Liver (tissue), 9 donors: ENCODE measurements around the gene CCL24. TPM values are rescaled to one million over a fixed set of nuclear protein-coding genes. Genes with fewer than 3 reads are reported as not detected.

Source experiments
- DNase-seq: peaks from one replicate; pipeline ENCODE4 v3.0.0-alpha.2; 2017; ENCODE audit warnings: low spot score
- H3K27ac ChIP-seq, 2 donors: one replicate each; pipeline ENCODE4 v1.7.0; 2013; ENCODE audit warnings: inconsistent platforms in 2 of 2, low read length in 2 of 2, control low read depth in 1 of 2, low read depth in 1 of 2, mild to moderate bottlenecking in 1 of 2
- H3K27me3 ChIP-seq, 4 donors: one replicate each; pipeline versions ENCODE4 v1.6.1 to v1.7.0; 2013; ENCODE audit warnings: low read length in 3 of 4, inconsistent platforms in 1 of 4, mild to moderate bottlenecking in 1 of 4, moderate library complexity in 1 of 4; ENCODE audit not compliant: control insufficient read depth in 4 of 4, insufficient read depth in 4 of 4
- H3K36me3 ChIP-seq, 4 donors: one replicate each; pipeline versions ENCODE4 v1.6.1 to v1.7.0; 2013; ENCODE audit warnings: low read length in 3 of 4, mild to moderate bottlenecking in 3 of 4, low read depth in 1 of 4, moderate library complexity in 1 of 4; ENCODE audit not compliant: control insufficient read depth in 4 of 4, insufficient read depth in 3 of 4
- H3K4me1 ChIP-seq, 4 donors: one replicate each; pipeline versions ENCODE4 v1.6.1 to v1.7.0; 2013; ENCODE audit warnings: low read length in 3 of 4, mild to moderate bottlenecking in 3 of 4, moderate library complexity in 1 of 4; ENCODE audit not compliant: control insufficient read depth in 4 of 4, insufficient read depth in 4 of 4
- H3K4me3 ChIP-seq, 3 donors: one replicate each; pipeline versions ENCODE4 v1.6.1 to v1.7.0; 2013; ENCODE audit warnings: low read length in 3 of 3, control low read depth in 1 of 3, low read depth in 1 of 3, mild to moderate bottlenecking in 1 of 3
- H3K9ac ChIP-seq, 2 donors: one replicate each; pipeline ENCODE4 v1.7.0; 2013; ENCODE audit warnings: low read length in 2 of 2, mild to moderate bottlenecking in 2 of 2, moderate library complexity in 2 of 2, control low read depth in 1 of 2, low read depth in 1 of 2
- H3K9me3 ChIP-seq, 4 donors: one replicate each; pipeline versions ENCODE4 v1.6.1 to v1.7.0; 2013; ENCODE audit warnings: low read length in 3 of 4; ENCODE audit not compliant: control insufficient read depth in 4 of 4
- EGR1 ChIP-seq, 2 donors: IDR thresholded peaks; 2 replicates each; pipeline ENCODE4 v1.6.1; 2016 to 2018; ENCODE audit warnings: antibody characterized with exemption in 2 of 2, low read depth in 2 of 2
- FOXA1 ChIP-seq: IDR thresholded peaks from 2 replicates; pipeline ENCODE4 v1.6.1; 2016; ENCODE audit warnings: antibody characterized with exemption
- FOXA2 ChIP-seq: IDR thresholded peaks from 2 replicates; pipeline ENCODE4 v1.6.1; 2016; ENCODE audit warnings: antibody characterized with exemption
- GABPA ChIP-seq, 2 donors: IDR thresholded peaks in 1 of 2; conservative IDR thresholded peaks in 1 of 2; 2 replicates each; pipeline ENCODE4 v1.6.1; 2016; ENCODE audit warnings: antibody characterized with exemption in 2 of 2, mild to moderate bottlenecking in 1 of 2, moderate library complexity in 1 of 2
- HNF4A ChIP-seq, 2 donors: conservative IDR thresholded peaks; 2 replicates each; pipeline ENCODE4 v1.6.1; 2016; ENCODE audit warnings: antibody characterized with exemption in 2 of 2, mild to moderate bottlenecking in 2 of 2
- HNF4G ChIP-seq: IDR thresholded peaks from 2 replicates; pipeline ENCODE4 v1.6.1; 2016; ENCODE audit warnings: antibody characterized with exemption
- JUND ChIP-seq, 2 donors: IDR thresholded peaks; 2 replicates each; pipeline ENCODE4 v1.6.1; 2016; ENCODE audit warnings: antibody characterized with exemption in 2 of 2
- MAX ChIP-seq: IDR thresholded peaks from 2 replicates; pipeline ENCODE4 v1.6.1; 2016; ENCODE audit warnings: antibody characterized with exemption
- NR2F2 ChIP-seq: IDR thresholded peaks from 2 replicates; pipeline ENCODE4 v1.6.1; 2016; ENCODE audit warnings: antibody characterized with exemption
- RAD21 ChIP-seq, 2 donors: IDR thresholded peaks; 2 replicates each; pipeline ENCODE4 v1.6.1; 2016; ENCODE audit warnings: antibody characterized with exemption in 2 of 2, mild to moderate bottlenecking in 2 of 2
- RXRA ChIP-seq, 2 donors: IDR thresholded peaks; 2 replicates each; pipeline ENCODE4 v1.6.1; 2017 to 2018; ENCODE audit warnings: antibody characterized with exemption in 2 of 2, mild to moderate bottlenecking in 1 of 2
- SP1 ChIP-seq: IDR thresholded peaks from 2 replicates; pipeline ENCODE4 v1.6.1; 2018; ENCODE audit warnings: antibody characterized with exemption, mild to moderate bottlenecking
- TAF1 ChIP-seq: conservative IDR thresholded peaks from 2 replicates; pipeline ENCODE4 v1.6.1; 2016; ENCODE audit warnings: antibody characterized with exemption, mild to moderate bottlenecking
- YY1 ChIP-seq: IDR thresholded peaks from 2 replicates; pipeline ENCODE4 v1.6.1; 2016; ENCODE audit warnings: antibody characterized with exemption, mild to moderate bottlenecking
- WGBS: extraction: QIAGEN DNeasy Blood & Tissue Kit; methylation state at CpG from one replicate; pipeline ENCODE4 v1.1.7; 2013; 5-methylcytosine and 5-hydroxymethylcytosine counted together
- polyA plus RNA-seq, 2 donors: library from polyadenylated mRNA; stranded (reverse) in 1 of 2; unstranded in 1 of 2; fragments of 200-250 nt in 1 of 2; fragments of >200 nt in 1 of 2; fragmentation: Nextera tagmentation in 1 of 2; extraction: Ambion mirVana in 1 of 2; gene quantifications; one replicate each; pipeline versions ENCODE4 v1.2.1 to v1.2.3, GENCODE V29; 2013 to 2015
- total RNA-seq, 2 donors: library from RNA; depleted of rRNA; stranded (reverse); fragments of >200 nt; gene quantifications; one replicate each; pipeline ENCODE4 v1.2.3, GENCODE V29; 2014
- TF ChIP-seq, protein P1 (sequence below): fragments of 150-350 bp; IDR thresholded peaks from 2 replicates; pipeline ENCODE4 v1.5.1; 2017; ENCODE audit warnings: improper control_type of control experiment, low read depth, low read length; ENCODE audit not compliant: missing input control
- TF ChIP-seq, protein P2 (sequence below): IDR thresholded peaks from 2 replicates; pipeline ENCODE4 v1.6.1; 2016; ENCODE audit warnings: antibody characterized with exemption, mild to moderate bottlenecking
- TF ChIP-seq, protein P3 (sequence below): IDR thresholded peaks from 2 replicates; pipeline ENCODE4 v1.6.1; 2016; ENCODE audit warnings: antibody characterized with exemption
- TF ChIP-seq, protein P4 (sequence below): IDR thresholded peaks from 2 replicates; pipeline ENCODE4 v1.6.1; 2016; ENCODE audit warnings: antibody characterized with exemption
- donor health status: healthy.
- donor health status: healthy.
- donor health status: healthy.
- donor health status: healthy.
- donor health status: healthy.

CCL24 gene, protein sequence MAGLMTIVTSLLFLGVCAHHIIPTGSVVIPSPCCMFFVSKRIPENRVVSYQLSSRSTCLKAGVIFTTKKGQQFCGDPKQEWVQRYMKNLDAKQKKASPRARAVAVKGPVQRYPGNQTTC
- total RNA-seq (1 to 10 TPM in 1 of 2 donors, under 1 TPM in 1; 0.47 to 2.1 TPM), polyA plus RNA-seq (1 to 10 TPM in 1 of 2 donors, not detected in 1; 1.6 TPM)

DNA sequence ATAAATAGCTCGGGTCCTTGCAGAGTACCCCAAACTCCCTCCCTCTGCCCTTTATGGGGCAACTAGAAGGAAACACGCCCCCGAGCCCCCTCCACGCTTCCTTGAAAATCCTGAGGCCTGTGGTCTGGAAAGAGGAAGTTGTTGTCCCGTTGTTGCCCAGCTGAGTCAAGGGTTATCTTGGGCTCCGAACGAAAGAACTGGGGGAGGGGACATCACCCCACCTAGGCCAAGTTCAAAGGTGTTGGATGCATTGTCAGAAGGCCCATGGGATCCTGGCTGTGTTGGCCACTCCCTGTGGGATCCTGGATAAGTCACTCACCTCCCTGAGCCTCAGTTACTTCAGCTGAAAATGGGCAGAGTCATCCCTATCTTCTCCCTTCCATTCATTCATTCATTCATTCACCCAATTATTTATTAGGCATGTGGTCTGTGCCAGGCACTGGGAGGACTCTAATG lies at the start of gene CCL24:
TSS of gene CCL24 (minus strand) at position 26 of the 456 bp plus-strand sequence. CDS start 91 bp downstream, outside the sequence.
- Histone ChIP-seq H3K9ac (no peak within 1 kb of the TSS), H3K9me3 (no peaks in the 10 kb centered on the region), H3K27ac (no peak within 1 kb of the TSS), H3K4me3 (no peak within 1 kb of the TSS), H3K4me1 (no peaks in the 10 kb centered on the region), H3K27me3 (no peaks in the 10 kb centered on the region), H3K36me3 (no peaks in the 10 kb centered on the region)
- 56% methylated on average over 7 of the region's 7 CpGs for WGBS
- no peak for TF ChIP-seq YY1
- no peak for TF ChIP-seq FOXA1
- TF ChIP-seq, protein P1, sequence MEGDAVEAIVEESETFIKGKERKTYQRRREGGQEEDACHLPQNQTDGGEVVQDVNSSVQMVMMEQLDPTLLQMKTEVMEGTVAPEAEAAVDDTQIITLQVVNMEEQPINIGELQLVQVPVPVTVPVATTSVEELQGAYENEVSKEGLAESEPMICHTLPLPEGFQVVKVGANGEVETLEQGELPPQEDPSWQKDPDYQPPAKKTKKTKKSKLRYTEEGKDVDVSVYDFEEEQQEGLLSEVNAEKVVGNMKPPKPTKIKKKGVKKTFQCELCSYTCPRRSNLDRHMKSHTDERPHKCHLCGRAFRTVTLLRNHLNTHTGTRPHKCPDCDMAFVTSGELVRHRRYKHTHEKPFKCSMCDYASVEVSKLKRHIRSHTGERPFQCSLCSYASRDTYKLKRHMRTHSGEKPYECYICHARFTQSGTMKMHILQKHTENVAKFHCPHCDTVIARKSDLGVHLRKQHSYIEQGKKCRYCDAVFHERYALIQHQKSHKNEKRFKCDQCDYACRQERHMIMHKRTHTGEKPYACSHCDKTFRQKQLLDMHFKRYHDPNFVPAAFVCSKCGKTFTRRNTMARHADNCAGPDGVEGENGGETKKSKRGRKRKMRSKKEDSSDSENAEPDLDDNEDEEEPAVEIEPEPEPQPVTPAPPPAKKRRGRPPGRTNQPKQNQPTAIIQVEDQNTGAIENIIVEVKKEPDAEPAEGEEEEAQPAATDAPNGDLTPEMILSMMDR = no peak
- TF ChIP-seq, protein P2, sequence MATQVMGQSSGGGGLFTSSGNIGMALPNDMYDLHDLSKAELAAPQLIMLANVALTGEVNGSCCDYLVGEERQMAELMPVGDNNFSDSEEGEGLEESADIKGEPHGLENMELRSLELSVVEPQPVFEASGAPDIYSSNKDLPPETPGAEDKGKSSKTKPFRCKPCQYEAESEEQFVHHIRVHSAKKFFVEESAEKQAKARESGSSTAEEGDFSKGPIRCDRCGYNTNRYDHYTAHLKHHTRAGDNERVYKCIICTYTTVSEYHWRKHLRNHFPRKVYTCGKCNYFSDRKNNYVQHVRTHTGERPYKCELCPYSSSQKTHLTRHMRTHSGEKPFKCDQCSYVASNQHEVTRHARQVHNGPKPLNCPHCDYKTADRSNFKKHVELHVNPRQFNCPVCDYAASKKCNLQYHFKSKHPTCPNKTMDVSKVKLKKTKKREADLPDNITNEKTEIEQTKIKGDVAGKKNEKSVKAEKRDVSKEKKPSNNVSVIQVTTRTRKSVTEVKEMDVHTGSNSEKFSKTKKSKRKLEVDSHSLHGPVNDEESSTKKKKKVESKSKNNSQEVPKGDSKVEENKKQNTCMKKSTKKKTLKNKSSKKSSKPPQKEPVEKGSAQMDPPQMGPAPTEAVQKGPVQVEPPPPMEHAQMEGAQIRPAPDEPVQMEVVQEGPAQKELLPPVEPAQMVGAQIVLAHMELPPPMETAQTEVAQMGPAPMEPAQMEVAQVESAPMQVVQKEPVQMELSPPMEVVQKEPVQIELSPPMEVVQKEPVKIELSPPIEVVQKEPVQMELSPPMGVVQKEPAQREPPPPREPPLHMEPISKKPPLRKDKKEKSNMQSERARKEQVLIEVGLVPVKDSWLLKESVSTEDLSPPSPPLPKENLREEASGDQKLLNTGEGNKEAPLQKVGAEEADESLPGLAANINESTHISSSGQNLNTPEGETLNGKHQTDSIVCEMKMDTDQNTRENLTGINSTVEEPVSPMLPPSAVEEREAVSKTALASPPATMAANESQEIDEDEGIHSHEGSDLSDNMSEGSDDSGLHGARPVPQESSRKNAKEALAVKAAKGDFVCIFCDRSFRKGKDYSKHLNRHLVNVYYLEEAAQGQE = no peak
- no peak for TF ChIP-seq HNF4G
- TF ChIP-seq EGR1 (IDR thresholded peaks at IDR 0.05; ENCODE audit: low read depth in 2 of 2) = no peak
- TF ChIP-seq RAD21 (IDR thresholded peaks at IDR 0.05) = no peak
- no peak for TF ChIP-seq MAX
- TF ChIP-seq, protein P3, sequence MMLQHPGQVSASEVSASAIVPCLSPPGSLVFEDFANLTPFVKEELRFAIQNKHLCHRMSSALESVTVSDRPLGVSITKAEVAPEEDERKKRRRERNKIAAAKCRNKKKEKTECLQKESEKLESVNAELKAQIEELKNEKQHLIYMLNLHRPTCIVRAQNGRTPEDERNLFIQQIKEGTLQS = no peak
- TF ChIP-seq HNF4A (conservative IDR thresholded peaks at IDR 0.05) = no peak
- no peak for TF ChIP-seq GABPA (IDR thresholded peaks at IDR 0.05 in 1 of 2, conservative IDR thresholded peaks at IDR 0.05 in 1 of 2)
- TF ChIP-seq, protein P4, sequence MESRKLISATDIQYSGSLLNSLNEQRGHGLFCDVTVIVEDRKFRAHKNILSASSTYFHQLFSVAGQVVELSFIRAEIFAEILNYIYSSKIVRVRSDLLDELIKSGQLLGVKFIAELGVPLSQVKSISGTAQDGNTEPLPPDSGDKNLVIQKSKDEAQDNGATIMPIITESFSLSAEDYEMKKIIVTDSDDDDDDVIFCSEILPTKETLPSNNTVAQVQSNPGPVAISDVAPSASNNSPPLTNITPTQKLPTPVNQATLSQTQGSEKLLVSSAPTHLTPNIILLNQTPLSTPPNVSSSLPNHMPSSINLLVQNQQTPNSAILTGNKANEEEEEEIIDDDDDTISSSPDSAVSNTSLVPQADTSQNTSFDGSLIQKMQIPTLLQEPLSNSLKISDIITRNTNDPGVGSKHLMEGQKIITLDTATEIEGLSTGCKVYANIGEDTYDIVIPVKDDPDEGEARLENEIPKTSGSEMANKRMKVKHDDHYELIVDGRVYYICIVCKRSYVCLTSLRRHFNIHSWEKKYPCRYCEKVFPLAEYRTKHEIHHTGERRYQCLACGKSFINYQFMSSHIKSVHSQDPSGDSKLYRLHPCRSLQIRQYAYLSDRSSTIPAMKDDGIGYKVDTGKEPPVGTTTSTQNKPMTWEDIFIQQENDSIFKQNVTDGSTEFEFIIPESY = no peak
- TF ChIP-seq NR2F2 = no peak
- no peak for TF ChIP-seq JUND (IDR thresholded peaks at IDR 0.05)
- TF ChIP-seq RXRA (IDR thresholded peaks at IDR 0.05) = no peak
- TF ChIP-seq TAF1 = no peak
- no peak for TF ChIP-seq FOXA2
- TF ChIP-seq SP1 = no peak
- no peak for DNase-seq
